NCI-H510A (cell line): ENCODE data around the gene CD300H.
"Not testable (repeated sequence)": the region's sequence is repeated elsewhere in the genome, so short reads cannot be mapped to it uniquely, and the experiment has no call there.

Source experiments
- DNase-seq: peaks from one replicate; lab custom pipeline; 2025; lab: John Stamatoyannopoulos, UW

Gene CD300H

DNA sequence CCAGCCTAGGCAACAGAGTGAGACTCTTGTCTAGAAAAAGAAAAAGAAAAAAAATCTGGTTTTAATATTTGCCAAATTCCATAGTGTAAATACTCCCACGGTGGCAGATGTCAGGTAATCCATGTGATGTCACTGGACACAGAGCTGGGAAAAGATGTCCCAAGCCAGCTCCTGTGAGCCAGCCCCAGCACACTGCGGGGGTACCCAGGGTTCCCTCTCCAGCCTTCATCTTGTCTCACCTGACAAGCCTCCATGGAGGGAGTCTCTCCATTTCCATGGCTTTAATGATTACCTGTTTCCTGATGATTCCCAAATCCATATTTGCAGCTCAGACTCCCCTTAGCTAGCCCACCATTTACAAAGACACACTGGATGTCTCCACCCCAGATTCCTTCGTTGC, 40.6 kb downstream of the CD300H start:
- DNase-seq, result no peak

GRCh38 chr17:74525781-74526288, 41.5 kb downstream of the CD300H start:
- no peak for DNase-seq

DNA sequence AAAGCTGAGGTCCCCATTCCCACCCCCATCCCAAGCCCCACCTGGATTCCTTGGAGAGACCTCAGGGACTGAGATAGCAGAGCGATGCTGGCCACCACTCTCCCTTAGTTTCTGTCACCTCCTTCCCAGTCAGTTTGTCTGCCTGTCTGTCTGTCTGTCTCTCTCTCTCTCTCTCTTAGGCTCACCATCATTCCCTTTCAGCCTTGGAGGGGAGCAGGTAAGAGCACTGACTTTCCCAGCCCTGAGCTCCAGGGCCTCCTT, 41.9 kb downstream of the CD300H start:
- no peak for DNase-seq

GRCh38 chr17:74524653-74525464, 42.5 kb downstream of the CD300H start:
- no peak for DNase-seq

GRCh38 chr17:74523308-74523707, 44.0 kb downstream of the CD300H start:
- no peak for DNase-seq

- no peak for DNase-seq
Measured at GRCh38 chr17:74522381-74523105, 44.8 kb downstream of the CD300H start.

DNA sequence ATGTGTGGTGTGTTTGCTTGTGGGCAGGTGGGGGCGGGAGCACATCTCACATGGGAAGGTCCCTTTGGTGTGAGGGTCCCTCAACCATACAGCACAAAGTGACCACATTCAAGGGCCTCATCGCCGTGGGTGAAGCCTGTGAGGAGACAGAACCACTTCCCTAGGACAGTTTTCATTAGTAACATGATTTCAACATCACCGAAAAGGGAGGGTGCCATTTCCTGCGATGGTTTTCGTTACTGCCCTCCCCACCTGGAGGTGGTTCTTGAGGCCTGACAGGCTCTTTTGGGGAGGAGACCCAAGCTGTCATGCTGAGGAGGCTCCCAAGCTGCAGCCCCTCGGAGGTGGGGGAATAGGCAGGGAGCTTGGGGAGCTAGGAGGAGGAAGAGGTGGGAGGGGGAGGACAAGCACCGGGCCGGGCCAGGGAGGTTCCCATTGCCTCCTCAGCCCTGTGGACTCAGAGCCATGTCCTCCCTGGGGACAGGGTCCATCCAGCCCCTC, 45.6 kb downstream of the CD300H start:
- DNase-seq, result no peak

- DNase-seq, result no peak
Measured at GRCh38 chr17:74520790-74521480, 46.4 kb downstream of the CD300H start.

DNA sequence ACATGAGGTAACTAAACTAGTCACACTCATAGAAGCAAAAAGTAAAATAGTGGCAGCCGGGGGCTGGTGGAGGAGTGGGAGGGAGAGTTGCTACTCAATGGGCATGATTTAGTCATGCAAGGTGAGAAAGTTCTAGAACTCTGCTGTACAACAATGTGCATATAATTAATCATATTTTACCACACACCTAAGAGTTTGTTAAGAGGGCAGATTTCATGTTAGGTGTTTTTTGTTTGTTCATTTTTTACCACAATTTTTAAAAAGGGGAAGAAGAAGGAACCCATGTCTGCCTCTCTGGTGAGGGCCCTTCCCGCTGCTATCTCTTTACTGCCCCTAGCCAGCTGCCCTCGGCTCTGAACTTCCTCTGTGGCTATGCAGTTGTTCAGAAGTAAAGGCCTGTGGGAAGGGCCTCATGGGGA, 47.3 kb downstream of the CD300H start:
- no peak for DNase-seq

- not testable (repeated sequence) for DNase-seq
Measured at GRCh38 chr17:74518413-74518981, 48.8 kb downstream of the CD300H start.

DNA sequence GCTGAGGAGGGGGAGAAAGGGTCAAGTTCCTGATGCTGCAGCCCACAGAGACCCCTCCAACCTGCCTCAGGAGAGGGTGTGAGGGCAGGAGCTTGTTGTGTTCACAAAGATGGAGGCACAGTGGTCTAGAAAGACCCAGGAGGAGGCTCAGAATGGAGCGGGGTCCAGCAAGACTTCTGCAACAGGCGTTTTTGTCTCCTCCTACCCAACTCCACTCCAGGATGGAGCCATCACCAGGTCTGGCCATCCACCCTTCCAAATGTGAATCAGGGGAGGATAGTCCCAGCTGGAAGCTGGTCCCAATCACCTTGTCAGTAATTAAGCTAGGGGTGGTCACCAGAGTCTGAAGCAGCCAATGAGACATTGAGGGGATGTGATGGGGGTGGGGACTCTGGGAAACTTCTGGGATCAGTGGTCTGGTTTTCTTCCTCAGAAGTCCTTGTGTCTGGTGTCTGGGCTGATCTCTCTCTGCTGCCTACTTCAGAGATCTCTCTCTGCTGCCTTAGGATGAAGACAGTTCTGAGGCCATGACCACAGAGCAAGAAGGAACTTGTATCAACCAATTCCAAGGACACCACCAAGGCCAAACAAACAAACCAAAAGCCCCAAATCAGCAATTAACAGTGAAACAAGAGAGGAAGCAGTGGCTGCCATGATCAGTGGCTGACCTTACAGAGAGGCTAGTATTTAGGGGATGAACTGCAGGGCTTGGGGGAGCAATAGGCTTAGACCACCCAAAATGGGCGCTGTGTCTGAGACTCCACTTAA, 50.6 kb downstream of the CD300H start:
- DNase-seq, result no peak

DNA sequence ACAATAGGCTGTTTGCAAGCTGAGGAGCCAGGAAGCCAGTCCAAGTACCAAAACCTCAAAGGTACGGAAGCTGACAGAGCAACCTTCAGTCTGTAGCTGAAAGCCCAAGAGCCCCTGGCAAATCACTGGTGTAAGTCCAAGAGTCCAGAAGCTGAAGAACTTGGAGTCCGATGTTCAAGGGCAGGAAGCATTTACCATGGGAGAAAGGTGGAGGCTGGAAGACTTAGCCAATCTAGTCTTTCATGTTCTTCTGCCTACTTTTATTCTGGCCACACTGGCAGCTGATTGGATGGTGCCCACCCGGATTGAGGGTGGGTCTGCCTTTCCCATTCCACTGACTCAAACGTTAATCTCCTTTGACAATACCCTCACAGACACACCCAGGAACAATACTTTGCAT, 51.4 kb downstream of the CD300H start:
- no peak for DNase-seq

DNA sequence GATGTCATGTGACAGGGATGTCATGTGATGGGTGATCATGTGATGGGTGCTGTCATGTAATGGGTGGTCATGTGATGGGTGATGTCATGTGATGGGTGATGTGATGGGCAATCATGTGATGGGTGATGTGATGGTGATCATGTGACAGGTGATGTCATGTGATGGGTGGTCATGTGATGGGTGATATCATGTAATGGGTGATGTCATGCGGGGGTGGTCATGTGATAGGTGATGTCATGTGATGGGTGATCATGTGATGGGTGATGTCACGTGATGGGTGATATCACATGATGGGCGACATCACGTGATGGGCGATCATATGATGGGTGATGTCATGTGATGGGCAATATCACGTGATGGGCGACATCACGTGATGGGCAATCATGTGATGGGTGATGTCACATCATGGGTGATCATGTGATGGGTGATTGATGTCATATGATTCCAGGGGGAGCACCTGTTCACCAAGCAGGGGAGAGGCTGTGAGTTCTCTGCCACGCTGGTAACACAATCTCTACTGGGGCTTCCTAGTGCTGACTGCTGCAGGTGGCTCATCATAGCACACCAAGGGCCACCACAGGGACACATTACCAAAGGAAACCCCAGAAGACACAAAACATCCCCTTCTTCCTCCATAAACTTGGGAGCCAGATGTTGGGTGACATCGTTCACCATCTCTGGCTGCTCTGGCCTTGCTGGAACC, 52.5 kb downstream of the CD300H start:
- DNase-seq, result no peak

DNA sequence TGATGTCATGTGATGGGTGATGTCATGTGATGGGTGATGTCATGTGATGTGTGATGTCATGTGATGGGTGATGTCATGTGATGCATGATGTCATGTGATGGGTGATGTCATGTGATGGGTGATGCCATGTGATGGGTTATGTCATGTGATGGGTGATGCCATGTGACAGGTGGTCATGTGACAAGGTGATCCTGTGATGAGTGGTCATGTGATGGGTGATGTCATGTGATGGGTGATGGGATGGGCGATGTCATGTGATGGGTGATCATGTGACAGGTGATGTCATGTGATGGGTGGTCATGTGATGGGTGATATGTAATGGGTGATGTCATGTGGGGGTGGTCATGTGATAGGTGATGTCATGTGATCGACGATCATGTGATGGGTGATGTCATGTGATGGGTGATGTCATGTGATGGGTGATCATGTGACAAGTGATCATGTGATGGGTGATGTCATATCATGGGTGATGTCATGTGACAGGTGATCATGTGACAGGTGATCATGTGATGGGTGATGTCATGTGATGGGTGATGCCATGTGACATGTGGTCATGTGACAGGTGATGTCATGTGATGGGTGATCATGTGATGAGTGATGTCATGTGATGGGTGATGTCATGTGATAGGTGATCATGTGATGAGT, 53.2 kb downstream of the CD300H start:
- no peak for DNase-seq

- DNase-seq, result no peak
Measured at GRCh38 chr17:74512624-74513091, 54.7 kb downstream of the CD300H start.

GRCh38 chr17:74512036-74512435, 55.3 kb downstream of the CD300H start:
- DNase-seq, result no peak
